GM10266 (cell line): ENCODE results near the gene TRIM65.

Experiments
- DNase-seq: peaks from one replicate; pipeline ENCODE4 v3.0.0; 2012; ENCODE audit errors: extremely low spot score
- CTCF ChIP-seq: IDR thresholded peaks from 2 replicates; pipeline ENCODE4 v1.5.1; 2012; ENCODE audit warnings: mild to moderate bottlenecking, low read depth; ENCODE audit not compliant: control insufficient read depth, insufficient read depth; ENCODE audit errors: missing control alignments

TRIM65 gene

GRCh38 chr17:75850928-75851692 is 45.6 kb downstream of the TRIM65 start:
- no peak for TF ChIP-seq CTCF
- DNase-seq, result no peak

GRCh38 chr17:75849724-75850123 is 47.0 kb downstream of the TRIM65 start:
- TF ChIP-seq CTCF, result no peak
- no peak for DNase-seq

DNA sequence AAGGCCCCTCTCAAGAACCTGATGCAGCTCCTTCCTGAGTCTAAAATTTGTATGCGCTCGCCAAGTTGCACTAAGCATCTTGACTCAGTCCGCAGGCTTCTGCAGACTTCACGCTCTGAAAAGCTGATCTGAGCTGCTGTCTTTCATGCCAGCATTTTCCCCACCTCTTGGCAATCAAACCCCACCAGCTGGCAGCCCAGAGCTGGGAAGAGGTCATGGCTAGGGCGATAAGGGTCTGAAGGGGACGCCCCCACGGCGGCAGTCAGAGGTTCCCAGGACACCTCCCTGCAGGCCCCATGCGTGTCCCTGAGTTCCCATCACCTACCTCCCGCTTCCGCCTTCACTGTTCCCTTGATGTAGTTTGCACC is 47.5 kb downstream of the TRIM65 start:
- no peak for TF ChIP-seq CTCF
- no peak for DNase-seq

DNA sequence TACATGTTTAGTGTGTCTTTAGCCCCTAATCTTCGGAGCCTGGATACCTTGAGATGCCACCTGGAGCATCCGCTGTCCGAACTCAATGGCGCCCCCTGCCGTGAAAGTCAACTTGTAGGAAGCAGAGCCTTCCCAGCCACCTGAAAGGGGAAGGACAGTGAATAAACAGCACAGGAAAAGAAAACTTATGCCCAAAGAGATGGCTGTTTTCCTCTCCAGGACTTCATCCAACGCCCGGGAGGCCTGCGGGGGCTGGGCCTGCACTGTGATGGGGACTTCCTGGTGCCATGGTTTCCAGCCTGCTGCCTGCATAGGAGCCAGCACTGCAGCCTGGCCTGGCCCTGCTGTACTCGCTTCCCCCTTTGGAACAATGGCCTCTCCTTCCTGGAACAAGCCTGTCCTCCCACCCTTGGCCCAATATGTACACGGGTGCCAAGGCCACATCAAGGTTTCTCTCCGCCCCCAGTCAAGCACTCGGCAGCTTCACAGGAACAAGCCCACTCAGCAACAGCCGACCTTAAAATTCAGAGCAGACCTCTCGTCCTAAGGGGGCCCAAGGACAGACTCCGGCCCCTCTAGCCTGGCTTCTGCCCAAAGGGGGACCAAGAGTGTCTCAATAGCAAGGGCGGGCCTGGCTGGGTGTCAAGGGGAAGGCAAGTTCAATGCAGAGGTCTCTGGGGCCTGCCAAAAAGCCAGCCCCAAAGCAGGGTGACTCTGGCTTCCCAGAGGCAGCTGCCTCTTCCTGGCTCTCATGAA is 48.0 kb downstream of the TRIM65 start:
- peak; percentile 78 for TF ChIP-seq CTCF
- DNase-seq, result peak; percentile 49

- TF ChIP-seq CTCF, result no peak
- no peak for DNase-seq
Observed at GRCh38 chr17:75847614-75848522, 48.9 kb downstream of the TRIM65 start.

DNA sequence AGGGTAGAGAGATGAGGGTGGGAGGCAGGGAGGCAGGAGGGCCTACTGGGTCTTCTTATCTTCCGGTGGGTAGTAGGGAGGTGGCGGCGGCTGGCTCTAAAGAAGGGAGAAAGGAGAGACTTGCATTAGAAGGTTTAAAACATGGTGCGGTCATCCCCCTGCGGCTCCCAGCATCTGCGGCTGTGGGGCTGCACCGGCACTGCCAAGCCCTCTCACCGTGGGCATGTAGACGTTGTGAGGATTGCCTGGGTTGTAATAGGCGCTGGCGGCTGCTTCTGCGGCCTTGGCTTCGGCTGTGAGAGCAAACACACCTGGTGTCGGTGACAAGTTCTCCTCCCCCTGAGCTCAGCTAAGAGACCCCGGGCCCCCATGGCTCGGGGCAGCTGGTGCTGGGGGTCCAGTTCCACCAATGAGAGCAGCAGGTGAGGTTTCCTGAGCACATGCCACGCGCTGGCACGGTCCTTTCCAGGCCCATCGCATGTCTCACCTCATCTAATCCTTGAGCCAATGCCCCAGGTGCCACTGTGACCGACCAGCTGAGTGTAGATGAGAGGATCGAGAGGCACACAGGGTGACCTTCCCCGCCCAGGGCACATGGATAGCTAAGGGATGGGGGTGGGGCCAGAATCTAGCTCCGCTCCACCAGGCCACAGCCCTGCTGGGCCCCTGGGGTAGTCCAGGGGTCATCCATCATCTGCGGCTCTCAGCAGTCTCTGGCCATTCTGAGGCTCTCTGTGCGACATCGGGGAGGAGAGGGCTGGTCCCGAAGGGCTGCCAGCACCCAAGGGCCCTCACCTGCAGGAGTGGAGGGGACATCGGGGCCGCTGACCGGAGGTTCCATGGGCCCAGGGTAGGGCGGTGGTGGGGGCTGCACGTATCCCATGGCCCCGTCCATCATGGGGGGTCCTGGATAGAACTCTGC is 49.8 kb downstream of the TRIM65 start:
- no peak for DNase-seq
- no peak for TF ChIP-seq CTCF
